NCI-H345 (cell line): ENCODE data around the gene PCGF3.
"Not testable (repeated sequence)": the region's sequence is repeated elsewhere in the genome, so short reads cannot be mapped to it uniquely, and the experiment has no call there.

Experiments used
- DNase-seq: peaks from one replicate; lab custom pipeline; 2025; lab: John Stamatoyannopoulos, UW

PCGF3 gene

DNA sequence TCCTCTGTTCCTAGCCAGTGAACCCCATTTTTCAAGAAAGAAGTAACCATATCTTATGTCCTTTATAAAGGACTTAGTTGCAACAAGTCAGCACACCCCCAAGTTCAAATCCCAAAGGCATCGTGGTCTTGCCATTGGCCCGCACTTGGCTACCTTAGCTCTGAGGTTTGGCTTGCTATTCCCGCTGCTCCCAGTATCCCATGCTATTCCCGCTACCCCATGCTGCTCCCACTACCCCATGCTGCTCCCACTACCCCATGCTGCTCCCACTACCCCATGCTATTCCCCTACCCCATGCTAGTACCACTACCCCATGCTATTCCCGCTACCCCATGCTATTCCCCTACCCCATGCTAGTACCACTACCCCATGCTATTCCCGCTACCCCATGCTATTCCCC is 37.4 kb upstream of the PCGF3 start:
- not testable (repeated sequence) for DNase-seq

DNA sequence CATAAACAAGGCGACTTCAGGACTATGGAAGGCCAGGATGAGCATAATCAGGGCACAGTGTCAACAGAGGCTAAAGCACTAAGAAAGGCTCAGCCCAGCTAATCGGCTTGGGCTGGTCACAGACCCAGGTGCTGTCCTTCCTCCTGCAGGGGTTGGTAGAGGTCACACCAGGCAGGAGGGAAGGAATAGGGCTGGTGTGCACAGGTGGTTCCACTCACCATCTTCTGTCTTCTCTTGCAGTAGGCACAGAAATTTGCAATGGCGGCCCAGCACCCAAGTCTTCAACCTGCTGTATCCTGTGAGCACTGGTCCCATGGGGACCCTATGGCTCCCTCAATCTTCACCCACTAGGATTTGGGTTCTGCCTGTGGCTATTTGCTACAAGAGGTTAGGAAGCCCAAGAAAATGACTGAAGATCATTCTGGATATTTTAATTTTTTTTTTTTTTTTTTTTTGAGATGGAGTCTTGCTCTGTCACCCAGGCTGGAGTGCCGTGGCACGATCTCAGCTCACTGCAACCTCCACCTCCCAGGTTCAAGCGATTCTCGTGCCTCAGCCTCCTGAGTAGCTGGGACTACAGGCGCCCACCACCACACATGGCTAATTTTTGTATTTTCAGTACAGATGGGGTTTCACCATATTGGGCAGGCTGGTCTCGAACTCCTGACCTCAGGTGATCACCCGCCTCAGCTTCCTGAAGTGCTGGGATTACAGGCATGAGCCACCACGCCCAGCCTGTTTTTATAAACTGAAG is 35.6 kb upstream of the PCGF3 start:
- not testable (repeated sequence) for DNase-seq

DNA sequence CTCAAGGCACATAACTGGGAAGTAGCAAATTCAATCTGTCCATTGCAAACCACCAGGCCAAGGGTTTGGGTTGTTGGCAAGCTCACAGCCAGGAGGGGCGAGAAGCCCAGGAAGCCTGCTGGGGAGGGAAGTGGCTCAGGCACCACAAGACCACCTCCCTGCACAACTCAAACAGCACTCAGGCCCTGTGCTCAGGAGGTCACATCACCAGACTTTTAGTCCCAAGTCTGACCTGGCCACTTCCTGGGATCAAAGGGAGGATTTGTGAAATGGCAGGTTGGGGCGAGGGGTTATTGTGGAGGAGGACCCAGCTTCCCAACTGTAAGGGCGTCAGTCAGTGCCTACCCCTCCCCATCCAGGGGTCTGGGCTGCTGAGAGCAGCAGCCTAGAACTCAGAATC is 33.9 kb upstream of the PCGF3 start:
- no peak for DNase-seq

DNA sequence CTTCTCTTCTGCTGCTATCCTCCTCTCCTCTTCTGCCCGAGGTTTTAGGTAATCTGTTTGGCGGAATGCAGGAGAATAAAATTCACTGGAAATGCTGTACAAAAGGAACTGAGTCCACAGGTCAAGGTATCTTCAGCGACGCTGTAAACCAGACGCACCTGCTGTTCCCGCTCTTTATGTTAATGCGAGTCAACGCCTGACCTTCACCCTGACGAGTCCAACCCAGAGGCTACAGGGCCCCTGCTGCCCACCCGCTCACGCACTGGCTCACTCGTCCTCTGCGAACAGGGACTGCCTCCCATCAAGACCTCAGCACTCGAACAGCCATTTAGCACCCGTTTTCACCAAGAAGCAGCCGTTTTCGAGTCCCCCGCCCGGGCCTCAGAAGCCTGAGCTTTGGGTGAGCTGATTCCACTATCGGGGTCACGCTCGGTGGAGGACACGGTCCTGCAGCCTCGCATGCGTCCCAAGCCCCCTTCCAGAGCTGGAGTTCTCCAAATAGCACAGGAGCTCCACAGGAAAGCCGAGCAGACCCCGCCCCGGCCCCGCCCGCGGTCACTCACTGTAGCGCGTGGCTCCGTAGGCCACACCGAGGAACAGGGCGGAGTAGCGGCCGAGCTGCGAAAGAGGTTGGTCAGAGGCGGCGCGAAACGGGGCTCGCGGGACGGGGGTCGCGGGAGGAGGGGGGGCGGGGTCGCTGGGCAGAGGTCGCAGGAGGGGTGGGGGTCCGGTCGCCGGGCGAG is 32.1 kb upstream of the PCGF3 start:
- no peak for DNase-seq

DNA sequence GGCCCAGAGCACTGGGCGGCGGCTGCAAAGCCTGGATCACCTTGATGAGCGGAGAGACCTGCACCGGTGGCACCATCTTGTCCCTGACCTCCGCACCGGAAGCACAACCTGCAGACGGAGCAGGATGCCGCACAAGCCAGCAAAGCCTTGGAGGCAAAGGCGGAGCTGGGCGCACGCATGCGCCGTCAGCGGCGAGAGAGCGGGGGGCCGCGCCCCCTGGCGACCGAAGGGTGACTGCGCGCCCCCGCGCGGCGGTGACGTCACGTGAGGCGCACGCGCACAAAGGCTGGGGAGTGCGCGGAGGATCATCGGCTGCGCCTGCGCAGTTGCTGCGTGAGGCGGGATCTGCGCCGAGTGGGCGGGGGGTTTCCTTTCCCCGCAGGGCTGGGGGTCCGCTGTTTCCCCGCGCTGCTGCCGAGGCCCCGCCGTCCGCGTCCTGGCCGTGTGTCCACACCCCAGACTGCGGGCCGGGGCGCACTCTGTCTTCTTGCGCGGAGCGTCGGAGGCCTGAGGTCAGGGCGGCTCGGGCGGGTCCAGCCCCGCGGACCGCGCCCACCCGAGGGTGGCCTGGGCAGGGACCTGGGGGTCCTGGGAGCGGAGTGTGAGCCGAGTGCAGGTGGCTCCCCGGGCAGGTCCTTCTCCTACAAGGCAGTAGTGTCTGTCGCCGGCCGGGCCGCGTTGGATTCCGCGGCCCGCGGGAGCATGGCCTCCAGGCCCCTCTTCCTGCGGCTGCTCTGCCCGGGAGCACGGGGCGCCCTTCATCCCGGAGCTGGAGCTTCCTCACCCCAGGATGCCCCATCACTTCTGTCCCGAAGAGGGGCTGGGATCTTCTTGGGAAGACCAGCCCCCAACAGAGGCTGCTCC is 31.2 kb upstream of the PCGF3 start, which contains the start of the genes ATP5ME and MYL5:
Gene ATP5ME, minus strand, starts transcription at position 105 of the 864 bp plus-strand sequence. Its CDS starts 29 bp downstream, at position 76.
Gene MYL5, plus strand, starts transcription at position 371 of the 864 bp plus-strand sequence. CDS start 3,485 bp downstream, outside the sequence.
- peak; percentile 92 for DNase-seq

DNA sequence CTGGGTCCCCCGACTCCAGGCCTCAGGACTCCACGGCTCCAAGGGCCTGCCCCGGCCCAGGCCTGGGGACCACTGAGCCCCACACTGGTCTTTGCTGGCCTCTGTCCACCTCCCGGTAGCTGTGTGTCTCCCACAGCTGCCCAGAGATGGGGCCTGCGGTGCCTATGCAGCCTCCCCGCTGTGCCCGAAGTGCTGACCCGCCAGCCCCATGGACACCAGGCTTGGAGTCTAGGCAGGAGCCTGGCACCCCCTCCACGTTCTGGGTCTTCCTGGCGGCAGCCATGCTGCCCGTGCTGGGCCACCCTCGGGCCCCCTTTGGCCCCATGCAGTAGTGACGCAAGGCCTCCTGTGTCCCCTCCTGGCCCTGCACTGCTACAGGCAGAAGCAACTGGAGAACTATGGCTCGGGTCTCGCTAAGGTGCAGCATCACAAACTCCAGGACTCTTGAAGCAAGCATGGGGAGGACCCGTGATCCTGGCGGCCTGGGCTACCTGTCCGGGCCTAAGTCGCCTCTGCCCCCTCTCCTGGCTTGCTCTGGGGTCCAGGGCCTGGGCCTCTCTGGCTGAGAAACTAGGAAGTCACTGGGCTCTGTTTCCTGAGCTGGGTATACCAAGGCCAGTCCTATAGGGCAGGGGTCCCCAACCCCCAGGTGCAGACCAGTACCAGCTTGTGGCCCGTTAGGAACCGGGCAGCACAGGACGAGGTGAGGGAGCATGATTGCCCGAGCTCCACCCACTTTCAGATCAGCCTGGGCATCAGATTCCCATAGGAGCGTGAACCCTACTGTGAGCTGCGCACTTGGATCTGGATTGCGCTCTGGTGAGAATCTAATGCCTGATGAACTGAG is 30.4 kb upstream of the PCGF3 start:
- DNase-seq: no peak

DNA sequence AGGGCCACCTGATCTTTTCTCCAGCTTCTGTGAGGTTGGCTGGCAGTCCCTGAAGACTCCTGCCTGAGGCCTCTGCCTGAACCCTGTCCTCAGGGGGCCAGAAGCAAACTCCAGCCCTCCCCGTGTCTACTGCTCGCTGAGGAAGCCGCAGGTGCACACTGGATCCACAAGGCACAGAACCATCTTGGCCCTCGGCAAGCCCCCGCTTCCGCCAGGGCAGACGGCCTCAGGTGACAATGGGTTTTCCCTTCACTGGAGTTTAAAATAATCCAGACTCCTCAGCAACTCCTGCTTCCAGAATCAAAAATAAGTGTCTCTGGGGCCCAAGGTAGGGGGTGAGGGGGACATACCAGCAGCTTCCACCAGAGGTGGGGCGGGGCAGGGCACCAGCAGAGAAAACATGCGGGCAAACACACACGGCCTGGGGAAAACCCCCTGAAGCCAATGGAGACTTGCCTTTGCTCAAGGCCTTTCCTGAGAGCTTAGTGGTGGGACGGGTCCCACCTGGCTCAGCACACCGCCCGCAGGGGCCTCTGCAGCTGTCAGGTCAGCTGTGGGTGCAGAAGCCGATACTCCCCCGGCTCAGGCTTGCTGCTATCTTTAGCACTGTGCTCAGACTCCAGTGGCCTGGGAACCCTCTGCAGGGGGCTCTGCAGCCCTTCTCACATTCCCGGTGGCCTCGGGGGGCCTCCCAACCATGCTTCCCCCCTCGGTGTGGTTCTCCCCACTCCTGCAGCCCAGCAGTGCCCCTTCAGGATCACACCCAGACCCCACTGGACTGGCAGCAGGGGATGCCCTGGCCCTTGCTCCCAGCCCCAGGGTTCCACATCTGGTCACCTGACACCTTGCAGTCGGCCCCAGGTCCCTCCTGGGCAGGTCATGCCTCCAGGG is 29.4 kb upstream of the PCGF3 start:
- no peak for DNase-seq

DNA sequence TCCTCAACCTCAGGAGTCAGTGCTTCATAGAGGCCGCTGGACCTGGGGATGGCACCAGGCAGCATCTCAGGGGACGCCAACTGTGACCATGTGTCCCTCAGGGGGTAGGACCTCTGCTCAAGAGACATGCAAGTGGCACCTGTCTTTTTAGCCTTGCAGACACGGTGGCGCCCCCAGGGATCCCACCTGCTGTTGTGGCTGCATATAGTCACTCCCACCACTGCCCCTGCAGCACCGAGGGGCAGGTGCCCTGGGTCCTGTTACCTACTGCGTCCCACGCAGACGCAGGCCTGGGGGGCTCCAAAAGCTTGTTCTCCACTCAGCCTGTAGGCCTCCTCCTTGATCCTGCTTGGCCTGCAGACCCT is 28.8 kb upstream of the PCGF3 start:
- no peak for DNase-seq

DNA sequence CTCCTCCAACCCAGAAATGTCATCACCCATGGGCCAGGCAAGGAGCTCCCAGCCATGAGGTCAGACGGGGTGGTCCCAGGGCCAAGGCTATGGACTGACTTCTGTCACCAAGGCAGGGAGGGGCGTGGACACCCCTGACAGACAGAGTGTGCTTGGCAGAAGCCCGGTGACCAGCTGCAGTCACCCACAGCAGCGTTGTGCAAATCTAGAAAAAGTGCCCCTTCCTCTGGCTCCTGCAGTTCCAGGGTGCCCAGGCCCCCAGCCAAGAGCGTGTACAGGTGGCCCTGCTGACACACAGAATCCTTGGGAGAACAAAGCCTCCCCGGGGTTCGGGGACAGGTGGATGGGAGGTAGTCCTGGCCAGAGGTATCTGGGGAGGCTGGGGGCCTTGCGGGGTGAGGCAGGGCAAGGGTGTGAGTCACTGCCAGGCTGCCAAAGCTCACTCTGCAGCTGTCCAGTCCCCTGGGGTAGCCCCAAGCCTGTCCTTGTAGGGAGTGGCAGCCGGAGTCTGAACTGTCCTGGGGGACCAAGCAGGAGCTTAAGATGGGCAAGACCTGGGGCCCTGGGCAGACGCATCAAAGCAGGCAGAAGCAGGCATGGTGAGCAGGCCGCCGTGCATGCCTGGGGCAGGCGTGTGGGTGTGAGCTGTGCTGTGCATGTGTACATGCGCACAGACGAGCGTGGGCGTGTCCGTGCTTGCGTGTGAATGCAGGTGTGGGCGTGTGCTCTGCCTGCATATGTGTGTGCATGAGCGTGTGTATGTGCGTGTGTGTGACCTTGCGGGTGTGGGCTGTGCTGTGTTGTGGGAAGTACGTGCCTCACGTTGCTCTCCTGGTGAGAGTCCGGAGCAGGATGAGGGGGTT is 28.0 kb upstream of the PCGF3 start:
- DNase-seq: peak; percentile 72

DNA sequence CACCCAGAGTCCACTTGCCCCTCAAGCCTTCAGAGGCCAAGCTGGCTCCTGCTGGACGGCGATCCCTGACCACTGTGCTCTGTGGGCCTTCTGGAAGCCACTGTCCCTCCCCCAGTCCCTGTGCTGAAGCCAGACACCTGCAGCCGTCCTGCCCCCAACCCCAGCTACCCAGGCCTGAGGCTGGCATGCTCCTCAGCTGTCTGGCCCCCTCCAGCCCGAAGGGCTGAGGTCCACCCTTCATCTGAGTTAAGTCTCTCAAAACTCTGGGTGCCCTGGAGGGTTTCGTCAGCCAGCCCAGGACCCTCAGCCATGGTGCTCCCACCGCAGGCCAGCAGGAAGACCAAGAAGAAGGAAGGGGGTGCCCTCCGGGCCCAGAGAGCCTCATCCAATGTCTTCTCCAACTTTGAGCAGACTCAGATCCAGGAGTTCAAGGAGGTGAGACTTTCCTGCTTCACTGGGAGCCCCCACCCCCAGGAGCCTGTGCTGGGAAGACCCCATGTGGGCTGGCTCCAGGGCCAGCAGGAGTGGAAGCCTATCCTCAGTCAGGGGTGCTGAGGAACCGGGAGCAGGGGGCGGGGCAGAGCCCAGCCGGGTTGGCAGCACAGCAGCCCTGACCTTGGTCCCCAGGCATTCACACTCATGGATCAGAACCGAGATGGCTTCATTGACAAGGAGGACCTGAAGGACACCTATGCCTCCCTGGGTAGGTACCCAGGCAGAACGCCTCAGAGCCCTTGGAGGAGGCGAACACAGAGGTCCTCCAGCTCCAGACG is 27.1 kb upstream of the PCGF3 start:
- DNase-seq: no peak

DNA sequence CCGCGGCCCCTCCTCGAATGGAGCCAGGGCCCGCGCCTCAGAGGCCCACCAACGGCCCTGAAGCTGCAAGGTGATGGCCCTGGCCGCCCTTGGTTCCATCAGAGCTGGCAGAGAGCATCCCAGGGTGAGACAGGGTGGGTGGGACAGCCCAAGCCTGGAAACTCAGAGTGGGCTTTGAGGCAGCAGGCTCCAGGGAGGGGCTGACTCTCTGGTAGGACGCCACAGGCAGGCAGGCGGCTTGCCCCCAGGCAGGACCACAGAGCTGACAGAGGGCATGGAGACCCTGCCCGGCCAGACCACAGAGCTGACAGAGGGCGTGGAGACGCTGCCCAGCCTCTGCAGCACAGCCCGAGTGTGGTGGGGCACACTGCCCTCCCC is 26.5 kb upstream of the PCGF3 start:
- DNase-seq: no peak

DNA sequence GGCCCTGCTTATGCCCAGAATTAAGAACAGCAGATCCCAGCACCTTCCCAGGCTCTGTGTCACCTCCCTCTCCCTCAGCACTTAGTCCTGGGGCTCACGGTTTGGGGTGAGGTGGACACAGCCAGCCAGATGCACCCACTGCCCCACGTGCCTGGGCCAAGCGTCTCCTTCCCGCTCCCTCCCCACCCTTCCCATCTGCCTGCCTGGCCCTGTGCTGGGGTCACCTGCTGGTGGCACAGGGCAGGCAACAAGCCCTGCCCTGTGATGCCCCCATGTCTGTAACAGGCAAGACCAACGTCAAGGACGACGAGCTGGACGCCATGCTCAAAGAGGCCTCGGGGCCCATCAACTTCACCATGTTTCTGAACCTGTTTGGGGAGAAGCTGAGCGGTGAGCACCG is 26.0 kb upstream of the PCGF3 start:
- DNase-seq: no peak

DNA sequence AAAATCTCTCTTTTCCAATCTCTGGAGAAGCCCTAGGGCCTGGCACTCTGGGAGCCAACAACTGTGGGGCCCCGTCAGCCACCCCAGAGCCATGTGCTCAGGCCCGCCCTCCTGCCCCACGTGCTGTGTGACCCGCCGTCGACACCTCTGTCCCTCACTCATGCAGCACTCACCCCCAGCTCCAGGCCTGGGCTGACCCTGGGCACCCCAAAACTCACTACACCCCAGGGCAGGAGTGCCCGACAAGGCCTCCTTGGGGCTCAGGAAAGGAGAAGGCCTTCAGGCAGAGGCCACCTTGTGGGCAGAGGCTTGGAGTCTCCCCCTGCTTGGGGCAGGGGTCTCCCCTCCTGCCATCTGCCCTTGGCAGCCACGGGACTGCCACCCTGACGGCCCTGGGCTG is 25.5 kb upstream of the PCGF3 start:
- no peak for DNase-seq

DNA sequence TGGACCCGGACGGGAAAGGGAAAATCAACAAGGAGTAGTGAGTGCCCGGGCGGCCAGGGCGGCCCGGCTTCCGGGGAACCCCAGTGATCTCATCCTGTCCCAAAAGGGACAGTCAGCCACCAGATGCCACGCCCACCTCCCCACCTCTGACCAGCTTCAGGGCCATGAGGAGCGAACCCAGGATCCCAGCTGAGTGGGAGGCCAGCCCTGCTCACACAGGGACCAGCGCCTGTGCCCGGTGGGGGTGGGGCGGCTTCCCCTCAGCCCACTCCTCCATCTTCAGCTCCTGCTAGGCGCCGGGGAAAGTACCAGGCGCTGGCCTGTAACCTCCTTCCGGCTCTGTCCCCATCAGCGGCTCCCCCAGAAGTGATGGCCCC is 25.1 kb upstream of the PCGF3 start:
- DNase-seq: no peak

DNA sequence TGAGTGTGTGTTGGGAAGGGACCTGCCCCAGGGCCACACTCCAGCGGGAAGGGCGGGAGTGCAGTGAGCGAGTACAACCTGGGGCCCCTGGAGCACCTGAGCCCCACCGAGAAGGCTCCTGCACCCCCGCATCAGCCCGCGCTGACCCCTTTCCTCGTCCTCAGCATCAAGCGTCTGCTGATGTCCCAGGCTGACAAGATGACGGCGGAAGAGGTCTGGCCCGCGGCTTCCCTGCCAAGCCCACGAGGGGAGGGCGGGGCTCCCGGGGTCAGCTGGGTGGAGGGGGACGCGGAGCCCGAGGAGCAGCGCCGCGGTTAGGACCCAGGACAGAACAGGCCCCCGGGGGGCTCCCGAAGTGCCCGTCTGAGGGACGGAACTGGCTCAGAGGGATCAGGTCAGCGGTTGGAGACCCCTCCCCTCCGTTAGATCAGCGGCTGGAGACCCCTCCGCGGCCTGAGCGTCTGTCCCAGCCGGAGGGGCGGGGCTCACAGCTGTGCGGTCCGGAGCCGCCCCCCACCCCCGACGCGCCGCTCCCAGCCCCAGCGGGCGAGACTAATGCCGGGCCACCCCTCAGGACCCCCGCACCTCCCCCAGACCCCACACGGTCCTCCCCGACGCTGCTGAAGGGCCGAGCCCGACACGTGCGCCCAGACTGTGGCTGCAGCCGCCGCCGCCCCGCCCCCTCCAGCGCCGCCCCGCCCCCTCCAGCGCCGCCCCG is 24.5 kb upstream of the PCGF3 start:
- peak; percentile 28 for DNase-seq

DNA sequence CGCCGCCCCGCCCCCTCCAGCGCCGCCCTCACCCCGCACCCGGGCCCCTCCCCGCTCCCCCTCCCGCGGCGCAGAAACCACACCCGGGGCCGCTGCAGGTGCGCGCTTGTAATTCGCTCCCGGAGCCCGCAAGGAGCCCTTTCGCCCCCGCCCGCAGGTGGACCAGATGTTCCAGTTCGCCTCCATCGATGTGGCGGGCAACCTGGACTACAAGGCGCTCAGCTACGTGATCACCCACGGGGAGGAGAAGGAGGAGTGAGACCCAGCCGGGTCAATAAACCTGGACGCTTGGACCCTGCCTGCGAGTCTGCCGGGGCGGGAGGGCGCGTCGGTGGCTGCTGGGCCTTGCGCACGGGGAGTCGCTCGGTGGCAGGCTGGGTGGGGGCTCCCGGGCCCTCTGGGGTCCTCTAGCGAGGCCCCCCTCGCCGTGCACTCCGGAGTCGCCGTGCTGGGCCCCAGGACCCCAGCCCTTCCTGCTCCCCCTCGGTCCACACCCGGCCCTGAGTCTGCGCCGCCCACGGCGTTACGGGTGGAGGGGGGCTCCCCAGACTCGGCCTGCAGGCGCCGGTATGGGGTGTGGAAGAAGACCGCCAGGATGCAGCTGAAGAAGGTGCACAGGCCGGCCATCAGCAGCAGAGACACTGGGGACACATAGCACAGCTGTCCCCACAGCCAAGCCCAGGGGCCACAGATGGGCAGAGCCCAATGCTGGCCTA is 23.7 kb upstream of the PCGF3 start:
- DNase-seq: peak; percentile 74

DNA sequence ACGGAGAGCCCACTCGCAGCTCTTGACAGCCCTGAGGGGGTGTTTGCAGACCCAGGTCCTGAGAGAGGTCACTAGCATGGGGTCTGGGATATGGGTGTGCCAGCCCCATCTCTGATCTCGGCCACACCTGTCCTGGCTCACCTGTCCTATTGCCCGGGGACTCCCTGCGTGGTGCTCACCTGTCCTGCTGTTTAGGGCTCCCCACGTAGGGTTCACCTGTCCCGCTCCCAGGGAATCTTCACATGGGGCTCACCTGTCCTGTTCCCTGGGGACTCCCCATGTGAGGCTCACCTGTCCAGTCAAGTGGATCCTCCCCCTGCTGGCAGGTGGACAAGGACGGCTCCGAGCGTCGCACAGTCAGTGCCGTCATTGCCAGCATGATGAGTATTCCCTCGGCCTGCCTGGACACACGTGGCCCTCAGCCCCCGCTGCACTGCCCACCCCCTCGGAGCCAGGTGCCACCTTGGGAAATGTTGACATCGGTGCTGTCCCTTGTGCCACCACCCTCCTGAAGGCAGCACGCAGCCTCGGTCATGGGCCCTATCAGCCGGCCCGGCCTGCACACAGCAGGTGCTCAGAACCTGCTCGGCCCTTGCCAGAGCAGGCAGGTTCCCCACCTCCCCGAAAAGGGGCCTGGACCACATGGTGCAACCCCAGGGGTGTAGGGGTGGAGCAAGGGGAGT is 23.0 kb upstream of the PCGF3 start:
- DNase-seq: peak; percentile 10
